ENCODE results near the gene POLR3A.

The POLR3A gene

GRCh38 chr10:77943121-77943901 lies 86.0 kb downstream of the POLR3A start:
- no peak for DNase-seq (ENCODE audit: low spot score)

DNA sequence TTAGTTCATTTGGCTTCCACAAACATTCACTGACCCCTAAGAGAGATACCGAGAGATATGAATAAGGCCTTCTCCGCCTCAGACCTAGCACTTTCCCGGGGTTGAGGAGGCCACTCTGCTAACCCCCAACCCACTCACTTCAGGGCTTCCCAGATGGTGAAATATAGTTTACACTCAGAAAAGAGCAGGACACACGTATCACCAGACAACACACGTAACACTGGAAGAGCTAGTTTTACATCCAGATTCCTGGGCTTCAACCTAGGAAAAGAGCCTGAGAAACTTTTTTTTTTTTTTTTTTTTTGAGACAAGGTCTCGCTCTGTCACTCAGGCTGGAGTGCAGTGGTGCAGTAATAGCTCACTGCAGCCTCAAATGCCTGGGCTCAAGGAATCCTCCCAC lies 87.5 kb downstream of the POLR3A start:
- no peak for DNase-seq (ENCODE audit: low spot score)

GRCh38 chr10:77940627-77941026 lies 88.7 kb downstream of the POLR3A start:
- no peak for DNase-seq (ENCODE audit: low spot score)

DNA sequence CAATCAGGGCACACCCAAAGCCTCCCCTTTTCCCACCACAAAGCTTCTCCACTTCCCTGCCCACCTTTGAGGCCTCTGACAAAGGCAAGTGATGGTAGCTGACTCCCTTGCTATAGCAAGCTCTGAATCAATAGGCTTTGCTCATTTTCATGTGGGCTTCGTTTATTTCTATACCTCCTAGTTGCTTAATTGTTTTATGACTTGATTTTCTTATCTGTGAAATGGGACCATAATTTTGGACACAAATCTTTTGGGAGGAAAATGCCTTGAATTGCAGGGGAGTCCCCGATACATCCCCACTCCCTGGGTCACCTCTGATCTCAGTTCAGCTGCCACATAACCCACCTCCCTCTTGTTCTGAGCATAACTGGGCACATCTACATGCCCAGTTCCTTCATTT lies 89.1 kb downstream of the POLR3A start:
- no peak for DNase-seq (ENCODE audit: low spot score)

GRCh38 chr10:77939561-77940001 lies 89.7 kb downstream of the POLR3A start:
- DNase-seq (ENCODE audit: low spot score) = no peak

DNA sequence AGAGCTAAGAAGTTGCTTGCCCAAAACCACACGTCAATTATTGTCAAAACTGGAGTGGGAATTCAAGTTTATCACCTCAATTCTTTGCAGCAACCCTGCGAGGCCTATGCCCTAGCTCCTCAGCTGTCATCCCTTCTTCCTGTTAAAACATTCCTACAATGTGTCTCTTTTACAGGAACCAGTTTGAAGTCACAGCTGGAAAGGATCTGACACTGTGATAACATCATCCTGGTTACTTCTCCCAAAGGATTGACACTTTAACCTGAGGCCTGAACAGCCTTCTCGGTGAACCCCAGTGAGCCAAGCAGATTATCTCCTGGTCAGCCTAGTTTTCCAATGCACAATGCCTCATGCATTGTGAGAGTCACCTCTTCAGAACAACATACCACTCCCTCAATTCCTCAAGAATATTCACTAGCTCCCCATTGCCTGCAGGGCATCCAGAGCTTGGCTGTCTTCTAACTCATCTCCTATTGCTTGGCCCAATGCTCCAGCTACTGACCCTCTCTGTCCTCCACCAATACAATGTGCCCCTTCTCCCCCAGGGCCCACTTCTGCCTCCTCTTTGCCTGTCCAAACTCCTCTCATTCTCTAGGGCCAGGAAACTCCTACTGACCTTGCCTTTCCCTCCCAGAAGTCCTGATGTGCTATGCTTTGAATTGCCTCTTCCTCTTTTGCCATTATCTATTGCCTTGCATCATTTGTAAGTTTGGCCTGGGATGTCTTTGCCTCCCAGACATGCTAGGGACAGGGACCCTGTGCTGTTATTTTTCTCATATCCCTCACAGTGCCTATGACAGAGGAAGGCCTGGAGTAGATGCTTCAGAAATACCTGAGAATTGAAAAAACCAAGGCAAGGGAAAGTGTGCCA lies 92.4 kb downstream of the POLR3A start:
- no peak for DNase-seq (ENCODE audit: low spot score)

DNA sequence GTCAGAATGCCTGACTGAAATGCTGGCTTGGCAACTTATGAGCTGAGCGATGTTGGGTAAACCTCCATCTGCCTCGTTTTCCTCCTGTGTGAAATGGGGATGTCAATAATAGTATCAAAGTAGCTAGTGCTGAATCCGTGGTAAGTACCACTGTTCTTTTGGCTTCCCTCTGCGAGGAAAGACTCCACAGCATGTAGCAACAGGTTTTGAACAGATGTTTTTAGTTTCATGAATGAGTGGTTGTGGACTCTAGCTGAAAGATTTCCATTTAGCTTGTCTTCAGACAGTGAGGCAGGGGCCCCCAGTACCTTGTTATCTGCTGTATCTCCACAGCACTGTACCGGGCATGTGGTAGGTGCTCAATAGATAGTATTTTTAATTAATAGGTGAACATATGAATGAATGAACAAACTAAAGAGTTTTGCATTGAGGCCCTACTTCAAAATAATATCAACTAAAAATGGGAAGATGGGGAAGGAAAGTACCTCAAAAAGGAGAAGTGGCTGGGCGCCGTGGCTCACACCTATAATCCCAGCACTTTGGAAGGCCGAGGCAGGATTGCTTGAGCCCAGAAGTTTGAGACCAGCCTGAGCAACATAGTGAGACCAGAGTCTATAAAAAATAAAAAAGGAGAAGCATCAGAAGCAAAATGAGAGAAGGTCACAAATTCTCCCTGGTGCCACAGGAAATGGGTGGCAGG lies 97.1 kb downstream of the POLR3A start:
- DNase-seq (ENCODE audit: low spot score) = no peak

DNA sequence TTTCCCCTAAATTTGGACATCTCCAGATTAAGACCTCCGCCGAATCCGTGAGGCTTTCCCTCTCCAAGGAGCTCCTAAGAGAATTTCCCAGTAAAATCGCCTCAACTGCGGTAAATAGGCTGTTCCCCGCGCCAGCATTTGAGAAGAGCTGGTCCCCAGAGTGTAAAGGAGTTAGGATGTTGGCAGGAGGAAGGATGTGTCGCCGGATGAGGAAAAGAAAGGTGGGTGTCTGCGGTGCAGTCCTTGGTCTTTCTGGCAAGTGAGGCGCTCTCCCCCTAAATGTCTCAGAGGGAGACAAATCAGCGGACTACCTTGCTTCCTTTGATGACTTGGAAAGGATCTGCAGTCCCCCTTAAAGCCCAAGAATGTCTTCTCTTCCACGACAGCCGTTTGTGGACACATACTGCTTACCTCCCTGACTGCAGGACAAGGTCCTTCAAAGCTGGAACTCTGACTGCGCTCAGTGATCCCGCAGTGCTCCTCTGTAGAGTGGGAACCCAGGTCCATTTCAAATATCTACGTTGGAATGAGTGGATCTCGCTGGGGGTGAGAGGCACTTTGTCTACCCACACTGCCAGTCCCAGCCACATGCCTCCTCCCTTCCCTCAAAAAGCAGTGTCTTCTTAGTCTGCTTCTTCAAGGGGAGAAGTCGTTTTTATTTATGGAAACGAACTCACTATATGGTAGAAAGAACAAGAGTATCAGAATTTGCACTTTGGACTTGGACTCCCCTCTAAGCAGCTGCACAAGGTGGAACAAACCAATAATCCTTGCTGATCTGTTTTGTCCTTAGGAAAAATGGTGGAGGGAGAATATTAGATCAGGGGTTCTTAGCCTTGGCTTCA lies 101.7 kb downstream of the POLR3A start:
- DNase-seq (ENCODE audit: low spot score) = no peak

- peak; percentile 53 for DNase-seq (ENCODE audit: low spot score)
Measured at GRCh38 chr10:77926566-77927401, 102.5 kb downstream of the POLR3A start, which contains the start of gene DLG5. Gene DLG5, minus strand, starts transcription at chr10:77926755. Its CDS starts 235 bp downstream, at chr10:77926520.

DNA sequence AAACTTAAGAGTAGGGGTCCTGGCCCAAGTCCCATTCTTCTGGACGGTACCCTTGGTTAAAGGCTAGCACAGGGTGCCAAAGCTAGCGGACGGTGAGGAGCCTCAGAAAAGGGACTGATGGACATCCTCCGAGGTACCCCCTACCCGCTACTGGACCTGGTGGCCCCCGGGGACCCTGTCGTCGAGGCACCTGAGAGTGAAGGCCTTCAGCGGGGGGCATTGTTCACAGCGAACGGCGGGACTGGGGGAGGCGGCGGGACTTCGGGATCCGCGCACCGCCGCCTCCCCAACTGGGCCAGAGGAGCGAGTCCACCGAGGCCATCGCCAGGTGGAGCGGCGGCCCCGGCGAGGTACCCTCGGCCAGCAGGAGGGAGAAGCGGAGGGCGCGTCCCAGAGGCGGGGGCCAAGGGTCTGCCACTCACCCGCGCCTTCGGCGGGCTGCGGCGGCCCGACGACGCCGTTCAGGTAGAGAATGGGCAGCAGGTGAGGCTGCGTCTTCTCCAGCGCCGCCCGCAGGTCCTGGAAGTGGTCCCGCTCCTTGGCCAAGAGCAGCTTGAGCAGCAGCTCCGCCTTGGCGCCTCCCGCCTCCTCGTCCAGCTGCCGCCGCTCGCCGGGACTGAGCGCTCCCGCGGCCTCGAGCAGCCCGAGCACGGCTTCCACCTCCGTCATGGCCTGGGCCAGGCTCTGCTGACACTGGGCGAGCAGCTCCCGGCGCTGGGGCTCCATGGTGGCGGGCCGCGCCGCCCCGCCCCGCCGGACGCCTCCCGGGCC lies 103.3 kb downstream of the POLR3A start:
- DNase-seq (ENCODE audit: low spot score) = no peak

- no peak for DNase-seq (ENCODE audit: low spot score)
Measured at GRCh38 chr10:77925410-77925794, 103.9 kb downstream of the POLR3A start.

GRCh38 chr10:77922566-77923179 lies 106.6 kb downstream of the POLR3A start:
- no peak for DNase-seq (ENCODE audit: low spot score)

DNA sequence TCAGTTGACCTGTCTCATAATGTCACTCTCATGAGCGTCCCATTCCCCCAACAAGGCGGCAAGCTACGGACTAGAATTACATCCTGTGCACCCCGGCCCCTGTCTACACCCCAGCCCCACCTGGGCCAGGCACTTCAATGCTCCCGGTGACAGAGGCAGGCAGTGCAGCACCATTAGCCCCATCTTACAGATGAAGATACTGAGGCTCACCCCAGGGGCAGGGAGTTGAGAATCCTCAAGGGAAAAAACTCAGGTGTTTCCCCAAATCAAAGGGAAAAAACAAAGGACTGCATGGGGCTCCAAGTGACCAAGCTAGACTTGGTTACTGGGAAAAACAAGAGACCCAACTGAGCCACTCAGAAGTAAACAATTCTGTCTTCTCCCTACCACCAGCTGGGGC lies 107.3 kb downstream of the POLR3A start:
- DNase-seq (ENCODE audit: low spot score) = no peak

DNA sequence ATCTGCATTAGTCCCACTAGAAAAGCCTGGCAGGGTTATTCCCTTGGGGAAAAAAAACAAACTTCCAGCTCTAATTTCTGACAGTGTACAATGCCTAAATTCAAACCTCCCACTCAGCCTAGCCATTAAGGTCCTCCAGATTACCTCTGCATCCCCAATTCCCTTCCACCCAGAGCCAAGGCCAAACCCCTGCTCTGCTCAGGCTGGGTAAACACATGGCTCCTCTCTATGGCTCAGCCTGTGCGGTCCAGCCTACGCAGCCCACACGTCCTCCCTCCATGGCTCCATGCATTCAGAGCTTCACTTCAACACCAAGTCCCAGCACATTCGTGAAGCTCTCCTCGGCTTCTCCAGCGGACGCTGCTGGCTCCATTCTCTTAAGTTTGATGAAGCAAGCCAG lies 107.9 kb downstream of the POLR3A start:
- DNase-seq (ENCODE audit: low spot score) = no peak

- no peak for DNase-seq (ENCODE audit: low spot score)
Measured at GRCh38 chr10:77920495-77920894, 108.8 kb downstream of the POLR3A start.

- DNase-seq (ENCODE audit: low spot score) = peak; percentile 55
Measured at GRCh38 chr10:77919713-77920108, 109.6 kb downstream of the POLR3A start.
